Gastroesophageal sphincter (tissue), 4 donors: ENCODE measurements around the gene RPL10A. TPM values are rescaled to one million over a fixed set of nuclear protein-coding genes. Genes with fewer than 3 reads are reported as not detected.

Experiments used
- ATAC-seq: fragments of 150-250 bp; one replicate; pipeline ENCODE4 v1.9.1; 2016; ENCODE audit warnings: mild to moderate bottlenecking, moderate library complexity
- H3K27ac ChIP-seq, 4 donors: fragments of 200-600 bp; sonication (generic) in 3 of 4; 1 replicate in 3 of 4; 2 replicates in 1 of 4; pipeline ENCODE4 v1.5.1; 2016 to 2019
- H3K27me3 ChIP-seq: fragments of 200-600 bp; sonication (generic); one replicate; pipeline ENCODE4 v1.5.1; 2019
- H3K36me3 ChIP-seq, 2 donors: fragments of 200-600 bp; sonication (generic); one replicate each; pipeline ENCODE4 v1.5.1; 2019; ENCODE audit warnings: control low read depth in 1 of 2
- H3K4me1 ChIP-seq, 3 donors: fragments of 200-600 bp; sonication (generic); 1 replicate in 2 of 3; 2 replicates in 1 of 3; pipeline ENCODE4 v1.5.1; 2016 to 2019; ENCODE audit warnings: control low read depth in 2 of 3
- H3K4me3 ChIP-seq, 2 donors: fragments of 200-600 bp; sonication (generic); one replicate each; pipeline ENCODE4 v1.5.1; 2019; ENCODE audit warnings: mild to moderate bottlenecking in 1 of 2, moderate library complexity in 1 of 2
- H3K9me3 ChIP-seq, 3 donors: fragments of 200-600 bp; sonication (generic); one replicate each; pipeline ENCODE4 v1.5.1; 2017 to 2019; ENCODE audit warnings: control low read depth in 2 of 3
- CTCF ChIP-seq, 4 experiments: fragments of 200-600 bp in 2 of 4; fragments of 450-650 bp in 2 of 4; sonication (generic) in 1 of 4; IDR thresholded peaks; one replicate each; pipeline ENCODE4 v1.5.1; 2017 to 2019; ENCODE audit warnings: antibody characterized with exemption in 4 of 4, mild to moderate bottlenecking in 2 of 4, moderate library complexity in 2 of 4
- EP300 ChIP-seq: sonication (generic); formaldehyde crosslinking; IDR thresholded peaks from one replicate; pipeline ENCODE4 v1.6.1; 2017; ENCODE audit warnings: antibody characterized with exemption, mild to moderate bottlenecking
- POLR2A ChIP-seq, 2 donors: fragments of 450-650 bp; IDR thresholded peaks; one replicate each; pipeline ENCODE4 v1.6.1; 2017; ENCODE audit warnings: antibody characterized with exemption in 2 of 2, mild to moderate bottlenecking in 2 of 2, moderate library complexity in 1 of 2
- POLR2AphosphoS5 ChIP-seq: sonication (generic); formaldehyde crosslinking; IDR thresholded peaks from one replicate; pipeline ENCODE4 v1.6.1; 2017; ENCODE audit warnings: antibody characterized with exemption
- WGBS, 2 donors: methylation state at CpG; one replicate each; pipeline ENCODE4 v1.1.5; 2018; ENCODE audit warnings: low coverage in 1 of 2; 5-methylcytosine and 5-hydroxymethylcytosine counted together
- total RNA-seq, 4 donors: library from RNA; depleted of rRNA; stranded (reverse); fragments of >200 nt; gene quantifications; one replicate each; pipeline ENCODE4 v1.1.0, GENCODE V29; 2016

Gene RPL10A
- 1,000 to 10,000 TPM in 3 of 4 donors, 100 to 1,000 TPM in 1; 870 to 1,936 (median 1,411) TPM for total RNA-seq

- Histone ChIP-seq H3K4me1 (peaks cover 0 to 58% (median 5%) of the 10 kb centered on the region in 3 donors), H3K9me3 (no peaks in the 10 kb centered on the region), H3K4me3 (peak within 1 kb of the TSS; percentile 49 to 73), H3K36me3 (peaks cover 0 to 46% of the 10 kb centered on the region in 2 donors), H3K27ac (peak within 1 kb of the TSS; percentile 66 to 94 (median 88)), H3K27me3 (no peaks in the 10 kb centered on the region)
- TF ChIP-seq POLR2A (IDR thresholded peaks at IDR 0.05) = peak; percentile 93
- TF ChIP-seq POLR2AphosphoS5 = peak; percentile 99
- peak in 3 of 4 experiments; percentile 97 to 99 (median 98) for TF ChIP-seq CTCF (IDR thresholded peaks at IDR 0.05)
- TF ChIP-seq EP300 = no peak
- WGBS, 2 donors = 0% methylated on average over 2 to 4 of the region's 86 CpGs
- ATAC-seq = peak; percentile 93
Measured at GRCh38 chr6:35468181-35468979, at the start of gene RPL10A. TSS of gene RPL10A (plus strand) at chr6:35468401. CDS start at chr6:35468435, 34 bp downstream.

DNA sequence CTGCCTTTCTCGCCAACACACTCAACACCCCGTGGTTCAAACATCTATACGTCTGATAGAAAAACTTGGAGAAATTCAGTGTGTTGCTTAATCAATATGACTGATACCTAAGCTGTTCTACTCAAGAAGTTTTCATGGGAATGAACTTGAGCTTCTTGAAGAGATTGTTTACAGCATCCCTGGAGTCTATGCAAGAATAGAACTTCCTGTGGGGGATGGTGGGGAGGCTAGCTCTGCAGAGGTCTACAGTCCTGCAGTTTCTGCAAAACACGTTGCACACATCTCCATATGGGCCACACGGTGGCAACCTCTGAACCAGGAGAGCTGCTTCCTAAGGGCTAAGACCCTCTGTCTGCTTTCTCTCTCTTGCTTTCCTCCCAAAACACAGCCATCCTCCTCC lies 48.8 kb upstream of the RPL10A start:
- peaks cover 0 to 71% of the 10 kb centered on the region in 2 donors for H3K36me3 ChIP-seq
- no peaks in the 10 kb centered on the region for H3K9me3 ChIP-seq
- no peaks in the 10 kb centered on the region for H3K27me3 ChIP-seq
- H3K4me1 ChIP-seq = peaks cover 0 to 12% (median 5%) of the 10 kb centered on the region in 3 donors
- 59 to 89% methylated on average over 3 to 5 of the region's 5 CpGs for WGBS, 2 donors
- no peak overlapping the region for H3K4me3 ChIP-seq
- no peak for ATAC-seq
- TF ChIP-seq POLR2A (IDR thresholded peaks at IDR 0.05) (no peak), EP300 (no peak), POLR2AphosphoS5 (no peak), CTCF (IDR thresholded peaks at IDR 0.05) (no peak)
- H3K27ac ChIP-seq = no peak overlapping the region

DNA sequence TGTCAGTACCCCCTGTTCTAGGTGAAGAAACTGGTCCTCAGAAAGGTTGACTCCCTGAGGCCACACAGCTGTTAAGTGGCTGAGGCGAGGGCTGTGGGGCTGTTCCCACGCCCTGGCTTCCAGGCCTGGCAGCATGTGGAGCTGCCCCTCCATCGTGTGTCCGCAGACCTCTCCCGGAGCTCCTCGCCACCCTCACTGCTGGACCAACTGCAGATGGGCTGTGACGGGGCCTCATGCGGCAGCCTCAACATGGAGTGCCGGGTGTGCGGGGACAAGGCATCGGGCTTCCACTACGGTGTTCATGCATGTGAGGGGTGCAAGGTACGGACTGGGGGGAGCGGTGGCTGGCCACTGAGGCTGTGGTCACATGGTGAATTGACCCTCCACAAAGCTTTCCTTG lies 48.2 kb upstream of the RPL10A start:
- Histone ChIP-seq H3K27ac (no peak overlapping the region), H3K4me3 (no peak overlapping the region), H3K9me3 (no peaks in the 10 kb centered on the region), H3K4me1 (peaks cover 0 to 6% (median 2%) of the 10 kb centered on the region in 3 donors), H3K27me3 (no peaks in the 10 kb centered on the region), H3K36me3 (peaks cover 0 to 74% of the 10 kb centered on the region in 2 donors)
- TF ChIP-seq POLR2AphosphoS5 (no peak), POLR2A (IDR thresholded peaks at IDR 0.05) (no peak), EP300 (no peak), CTCF (IDR thresholded peaks at IDR 0.05) (no peak)
- WGBS, 2 donors = 100% methylated on average over 2 to 4 of the region's 14 CpGs
- ATAC-seq = no peak

DNA sequence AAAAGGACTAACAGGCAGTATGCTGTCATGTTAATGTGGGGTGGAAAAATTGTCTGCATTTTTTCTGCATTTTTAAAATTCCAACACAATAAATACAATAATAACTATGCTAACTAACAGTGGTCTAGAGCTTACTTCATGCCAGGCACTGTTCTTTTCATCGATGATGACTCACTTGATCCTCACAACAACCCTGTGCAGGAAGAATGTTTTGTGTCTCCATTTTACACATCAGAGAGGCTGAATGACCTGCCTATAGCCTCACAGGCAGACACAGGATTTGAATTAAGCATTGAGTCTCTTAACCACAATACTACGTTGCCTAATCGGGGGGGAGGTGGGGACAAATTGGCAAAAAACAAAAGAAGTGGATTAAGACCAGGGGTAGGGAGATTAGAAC lies 42.9 kb upstream of the RPL10A start:
- Histone ChIP-seq H3K36me3 (peaks cover 0 to 71% of the 10 kb centered on the region in 2 donors), H3K27ac (peak overlapping the region in 1 of 4 donors; percentile 37), H3K4me1 (peaks cover 0 to 8% (median 0%) of the 10 kb centered on the region in 3 donors), H3K9me3 (peaks cover 0 to 12% (median 0%) of the 10 kb centered on the region in 3 donors), H3K27me3 (no peaks in the 10 kb centered on the region), H3K4me3 (no peak overlapping the region)
- no peak for TF ChIP-seq CTCF (IDR thresholded peaks at IDR 0.05)
- no peak for TF ChIP-seq POLR2AphosphoS5
- no peak for TF ChIP-seq POLR2A (IDR thresholded peaks at IDR 0.05)
- no peak for TF ChIP-seq EP300
- no peak for ATAC-seq
- 56 to 66% methylated on average over 1 to 3 of the region's 3 CpGs for WGBS, 2 donors
